Adipose tissue (tissue), 3 donors: ENCODE measurements around the gene HOXA7. TPM values are rescaled to one million over a fixed set of nuclear protein-coding genes. Genes with fewer than 3 reads are reported as not detected.

Source experiments
- H3K27ac ChIP-seq: one replicate; pipeline ENCODE4 v1.5.1; 2013; ENCODE audit warnings: low read depth, low read length
- WGBS, 3 donors: extraction: QIAGEN DNeasy Blood & Tissue Kit; methylation state at CpG; one replicate each; pipeline ENCODE4 v1.1.7; 2013; 5-methylcytosine and 5-hydroxymethylcytosine counted together
- polyA plus RNA-seq, 3 donors: library from polyadenylated mRNA; stranded (reverse); fragments of 200-250 nt; gene quantifications; one replicate each; pipeline ENCODE4 v1.2.3, GENCODE V29; 2013
- donor health status: healthy with polysubstance abuse.
- donor health status: Bipolar disorder and iron deficiency.
- donor health status: healthy.

The HOXA7 gene
- polyA plus RNA-seq, 3 donors: 1.3 to 10.8 (median 5.2) TPM

- no peak overlapping the region for H3K27ac ChIP-seq
These were observed 12.3 kb downstream of the HOXA7 start for GRCh38 chr7:27143950-27144780.

GRCh38 chr7:27143023-27143949 lies 13.2 kb downstream of the HOXA7 start, which contains the start of gene HOXA5:
HOXA5 (minus strand) TSS chr7:27143681; CDS start chr7:27143607, 74 bp downstream.
- peak within 1 kb of the TSS; percentile 38 for H3K27ac ChIP-seq
- 9 to 41% (median 26%) methylated on average over 86 of the region's 86 CpGs for WGBS, 3 donors

More at GRCh38 chr7:27143950-27144780, 12.3 kb downstream of the HOXA7 start:
- 21 to 55% (median 52%) methylated on average over 40 of the region's 40 CpGs for WGBS, 3 donors

GRCh38 chr7:27142580-27143022 lies 13.9 kb downstream of the HOXA7 start:
- WGBS, 3 donors: 16 to 43% (median 24%) methylated on average over 27 to 29 of the region's 29 CpGs
- H3K27ac ChIP-seq: peak overlapping the region; percentile 32

DNA sequence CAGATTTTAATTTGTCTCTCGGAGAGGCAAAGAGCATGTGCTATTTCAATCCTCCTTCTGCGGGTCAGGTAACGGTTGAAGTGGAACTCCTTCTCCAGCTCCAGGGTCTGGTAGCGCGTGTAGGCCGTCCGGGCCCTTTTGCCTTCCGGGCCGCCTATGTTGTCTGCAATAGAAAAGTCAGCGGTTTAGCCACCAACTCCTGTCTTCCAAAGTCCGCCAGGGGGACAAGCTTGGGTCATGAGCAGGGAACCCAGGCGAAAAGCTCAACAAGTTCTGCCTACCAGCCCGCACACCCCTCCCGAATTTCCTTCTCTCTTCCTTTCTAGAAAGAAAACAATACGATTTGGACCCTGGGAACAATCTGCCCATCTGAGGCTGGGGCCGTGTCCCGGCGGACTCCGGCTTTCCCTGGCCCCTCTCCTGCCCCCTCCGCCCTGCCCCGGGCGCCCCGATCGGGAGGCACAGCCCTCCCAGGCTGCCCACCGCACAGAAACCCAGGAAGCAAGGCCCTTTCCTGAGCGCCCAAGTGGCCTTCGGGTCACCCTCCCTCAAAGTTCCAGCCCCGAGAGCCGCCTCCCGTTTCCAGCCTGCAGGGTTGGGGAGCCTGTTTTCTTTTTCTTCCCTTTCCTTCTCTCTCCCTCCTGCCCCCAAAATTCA lies 14.4 kb downstream of the HOXA7 start:
- WGBS, 3 donors: 15 to 48% (median 38%) methylated on average over 30 of the region's 30 CpGs

GRCh38 chr7:27141137-27141922 lies 15.1 kb downstream of the HOXA7 start:
- no peak overlapping the region for H3K27ac ChIP-seq
- WGBS, 3 donors: 35 to 66% (median 65%) methylated on average over 18 of the region's 18 CpGs

More for the DNA sequence above, 14.4 kb downstream of the HOXA7 start:
- peak overlapping the region; percentile 32 for H3K27ac ChIP-seq

DNA sequence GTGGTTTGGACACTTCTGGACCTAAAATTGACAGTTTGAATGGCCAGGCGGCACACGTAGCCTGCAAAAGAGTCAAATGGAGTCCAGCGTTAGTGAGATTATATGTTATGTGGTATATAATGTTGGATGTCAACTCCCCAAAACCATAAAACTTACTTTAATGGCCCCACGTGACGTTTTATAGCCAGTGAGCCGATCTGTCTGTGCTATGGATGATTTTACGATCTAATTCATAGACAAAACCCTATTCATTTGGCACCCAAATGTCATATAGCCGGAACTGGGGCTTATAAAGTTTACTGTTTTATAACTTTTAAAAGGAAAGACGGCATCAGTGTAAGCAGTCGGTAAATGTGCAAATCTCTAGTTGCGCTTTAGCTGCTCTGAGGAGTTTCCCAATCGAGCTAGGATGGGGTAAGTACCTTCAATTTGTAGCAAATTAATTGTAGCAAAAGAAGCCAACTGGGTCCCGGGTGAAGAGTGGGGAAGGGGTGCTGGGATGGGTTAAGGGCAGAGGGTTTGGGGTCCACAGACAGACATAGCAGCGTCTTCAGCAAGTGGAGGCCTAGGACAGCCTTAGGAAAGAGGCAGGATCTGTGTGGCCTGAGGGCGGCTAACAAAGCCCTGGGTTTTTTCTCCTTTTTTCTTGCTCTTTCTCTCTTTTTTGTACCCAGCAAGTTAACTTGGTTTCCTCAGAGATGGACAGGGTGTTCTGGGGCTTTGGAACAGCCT lies 16.2 kb downstream of the HOXA7 start:
- 32 to 67% (median 66%) methylated on average over 15 of the region's 15 CpGs for WGBS, 3 donors

DNA sequence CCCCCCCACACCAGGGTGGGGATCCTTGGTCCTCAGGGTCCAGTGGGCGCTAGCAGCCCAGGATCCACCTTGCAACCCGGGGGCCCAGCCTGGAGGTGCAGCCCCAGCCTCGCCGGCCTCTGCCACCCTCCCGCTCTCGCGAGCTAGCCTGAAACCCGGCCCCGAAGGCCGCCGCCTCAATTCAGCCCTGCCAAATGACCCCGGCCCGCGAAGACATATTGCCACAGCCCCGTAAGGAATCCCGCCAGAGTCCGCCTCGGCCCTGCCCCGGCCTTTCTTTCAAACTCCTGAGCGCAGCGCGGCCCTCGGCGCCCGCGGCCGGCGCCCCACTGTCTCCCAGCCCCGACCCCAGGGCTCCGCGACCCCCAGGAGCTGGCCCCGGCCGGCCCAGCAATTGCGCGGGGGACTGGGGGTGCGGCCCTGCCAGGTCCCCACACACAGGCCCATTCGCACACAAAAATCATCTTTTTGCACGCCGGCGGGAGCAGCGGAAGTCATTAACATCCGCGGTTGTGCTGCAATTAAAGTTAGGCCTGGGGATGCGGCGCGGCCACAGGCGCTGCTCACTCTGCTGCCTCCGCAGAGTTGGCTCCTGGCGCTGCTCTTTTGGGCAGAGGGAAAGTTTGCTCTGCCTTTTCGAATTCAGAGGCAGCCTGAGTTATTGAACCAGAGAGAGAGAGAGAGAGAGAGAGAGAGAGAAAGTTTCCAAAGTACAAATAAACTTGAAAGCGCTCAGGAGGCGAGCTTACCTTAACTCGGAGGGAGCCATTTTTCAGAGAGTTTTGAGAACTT lies 16.9 kb downstream of the HOXA7 start:
- WGBS, 3 donors: 25 to 68% (median 66%) methylated on average over 51 to 53 of the region's 53 CpGs
- no peak overlapping the region for H3K27ac ChIP-seq

More for the DNA sequence above, 16.2 kb downstream of the HOXA7 start:
- H3K27ac ChIP-seq: no peak overlapping the region

DNA sequence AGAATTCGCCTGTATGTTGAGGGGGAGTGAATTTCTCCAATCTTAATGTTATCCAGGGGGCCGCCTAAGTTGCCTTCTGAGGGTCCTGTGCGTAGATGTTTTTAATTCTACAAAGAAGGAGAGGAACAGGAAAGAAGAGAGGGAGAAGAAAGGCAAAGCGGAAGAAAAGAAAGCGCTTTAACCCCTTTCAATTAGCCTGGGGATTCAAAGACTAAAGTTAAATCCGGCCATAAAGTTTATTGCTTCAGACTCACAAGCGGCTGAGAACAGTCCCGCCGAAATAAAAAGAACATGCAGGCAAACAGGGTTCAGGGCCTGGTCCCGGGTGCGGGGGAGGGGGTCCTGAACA lies 17.5 kb downstream of the HOXA7 start:
- no peak overlapping the region for H3K27ac ChIP-seq
- 37 to 66% (median 65%) methylated on average over 11 of the region's 11 CpGs for WGBS, 3 donors

- 39 to 65% (median 56%) methylated on average over 1 of the region's 1 CpG for WGBS, 3 donors
- H3K27ac ChIP-seq: no peak overlapping the region
These were observed 18.0 kb downstream of the HOXA7 start for GRCh38 chr7:27138472-27138871.

DNA sequence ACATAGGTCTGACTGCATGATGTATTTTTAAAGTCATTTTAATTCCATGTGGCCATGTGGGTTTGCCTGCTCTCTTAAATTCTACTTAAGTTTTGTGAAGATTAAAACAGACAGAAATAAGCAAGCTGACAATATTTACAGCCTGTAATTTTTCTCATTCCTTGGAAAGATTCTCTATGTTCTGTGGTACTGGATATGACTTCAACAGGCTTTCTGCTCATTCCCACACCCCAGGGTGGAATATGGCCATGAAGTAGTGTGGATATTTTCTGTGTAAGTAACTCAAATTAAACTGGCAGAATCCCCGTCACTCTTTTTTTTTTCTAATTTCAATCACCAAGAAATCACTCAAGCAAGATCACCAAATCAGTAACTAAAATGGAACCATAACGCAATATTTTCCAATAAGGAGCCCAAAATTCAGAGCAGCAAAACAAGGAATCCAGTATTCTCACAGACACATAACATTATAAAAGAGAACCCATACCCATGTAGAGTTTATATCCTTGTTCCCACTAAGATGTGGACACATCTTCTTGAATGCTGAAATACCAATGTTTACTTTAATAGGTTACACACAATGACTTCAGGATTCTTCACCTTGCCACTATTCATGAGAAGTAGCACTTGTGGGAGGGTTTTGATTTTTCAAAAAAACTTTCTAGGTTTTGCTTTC lies 18.7 kb downstream of the HOXA7 start:
- H3K27ac ChIP-seq: no peak overlapping the region
- WGBS, 3 donors: 43 to 76% (median 59%) methylated on average over 2 of the region's 2 CpGs

DNA sequence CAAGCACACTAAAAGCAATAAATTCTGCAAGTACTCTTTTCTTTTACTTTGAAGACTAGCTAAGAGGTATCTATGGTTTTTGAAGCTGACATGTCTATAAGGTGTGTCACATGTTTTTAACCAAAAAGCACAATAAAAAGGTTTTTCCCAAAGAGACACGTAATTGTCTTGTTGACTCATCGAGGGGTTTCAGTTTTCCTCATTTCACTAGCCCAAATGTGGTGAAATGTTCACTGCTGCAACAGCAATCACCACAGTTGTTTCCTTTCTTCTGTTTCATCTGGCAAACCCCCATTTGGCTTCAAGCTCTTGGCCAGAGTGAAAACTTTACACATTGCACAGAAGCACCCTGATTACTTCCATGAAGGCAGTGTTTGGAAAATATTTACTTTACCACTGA lies 22.1 kb downstream of the HOXA7 start:
- WGBS, 3 donors: 7 to 13% (median 10%) methylated on average over 2 of the region's 2 CpGs
- H3K27ac ChIP-seq: no peak overlapping the region

DNA sequence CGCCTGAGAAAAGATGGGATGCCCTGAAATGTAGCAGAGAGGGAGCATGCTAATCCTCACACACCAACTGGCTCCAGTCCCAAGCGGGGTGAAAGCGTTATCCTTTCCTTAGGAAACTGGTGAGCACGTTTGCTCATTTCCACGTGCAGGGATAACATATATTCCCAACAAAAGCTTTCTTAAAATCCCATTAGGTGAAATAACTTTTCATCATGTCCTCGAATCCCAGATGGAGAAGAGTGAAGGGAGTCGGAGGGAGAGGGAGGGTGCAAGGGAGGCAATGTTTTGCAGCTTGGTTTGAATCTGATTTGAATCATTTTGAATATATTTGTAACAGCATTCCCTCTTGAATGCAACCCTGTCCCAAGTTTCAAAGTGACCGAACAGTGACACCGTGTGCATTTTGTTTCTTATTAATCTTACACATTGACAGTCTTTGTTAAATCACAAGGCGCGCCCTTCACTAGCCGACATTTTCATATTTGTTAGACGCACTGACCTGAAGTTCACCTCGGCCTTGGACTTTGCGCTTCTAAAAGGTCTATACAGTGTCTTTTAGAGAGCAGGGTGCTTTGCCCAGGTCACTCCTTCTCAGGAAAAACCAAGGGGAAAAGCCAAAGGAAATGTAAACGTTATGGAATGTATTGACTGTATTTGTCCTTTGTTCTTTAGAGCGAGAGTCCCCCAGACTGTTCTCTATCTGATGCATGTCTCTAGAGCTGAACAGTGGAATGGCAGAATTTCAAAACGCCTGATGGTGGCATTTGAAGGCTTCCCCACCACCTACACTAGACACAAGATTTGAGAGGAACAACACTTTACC lies 22.9 kb downstream of the HOXA7 start:
- no peak overlapping the region for H3K27ac ChIP-seq
- 21 to 68% (median 64%) methylated on average over 18 of the region's 18 CpGs for WGBS, 3 donors

DNA sequence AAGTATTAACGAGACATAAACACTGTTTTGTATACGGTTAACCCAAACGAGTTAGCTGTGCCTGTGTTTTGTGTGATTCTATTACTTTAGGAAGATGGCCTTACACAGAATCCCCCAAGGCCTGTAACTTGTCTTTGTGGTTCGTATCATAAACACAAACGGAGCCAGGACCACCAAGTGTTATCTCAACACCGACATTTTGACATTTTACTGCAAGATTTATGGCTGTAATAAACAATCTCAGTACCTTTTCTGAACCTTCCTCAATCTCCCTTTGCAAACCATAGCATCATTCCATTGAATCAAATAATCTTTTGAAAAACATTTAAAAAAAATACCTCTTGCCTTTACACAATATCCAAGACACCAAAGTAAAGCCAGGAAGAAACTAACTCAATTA lies 23.5 kb downstream of the HOXA7 start:
- no peak overlapping the region for H3K27ac ChIP-seq
- WGBS, 3 donors: 37 to 68% (median 61%) methylated on average over 6 of the region's 6 CpGs

DNA sequence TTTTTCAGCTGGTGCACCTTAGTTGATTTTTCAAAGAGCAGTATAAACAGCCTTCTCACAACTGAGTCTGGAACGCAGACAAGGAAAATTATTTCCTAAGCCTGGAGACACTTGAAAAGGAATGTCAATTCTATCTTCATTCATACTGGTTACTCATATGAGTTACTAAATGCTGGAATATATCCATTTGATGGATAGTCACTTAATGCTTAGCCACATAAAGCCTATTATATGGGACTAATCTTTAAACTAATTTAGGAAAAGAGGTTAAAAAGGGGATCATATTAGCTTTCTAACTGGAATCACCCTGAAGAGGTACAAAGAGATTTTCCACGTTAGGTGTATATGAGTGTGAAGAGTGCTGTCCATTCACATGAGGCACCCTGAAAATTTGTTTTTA lies 24.3 kb downstream of the HOXA7 start:
- WGBS, 3 donors: 43 to 82% (median 75%) methylated on average over 2 of the region's 2 CpGs
- no peak overlapping the region for H3K27ac ChIP-seq

DNA sequence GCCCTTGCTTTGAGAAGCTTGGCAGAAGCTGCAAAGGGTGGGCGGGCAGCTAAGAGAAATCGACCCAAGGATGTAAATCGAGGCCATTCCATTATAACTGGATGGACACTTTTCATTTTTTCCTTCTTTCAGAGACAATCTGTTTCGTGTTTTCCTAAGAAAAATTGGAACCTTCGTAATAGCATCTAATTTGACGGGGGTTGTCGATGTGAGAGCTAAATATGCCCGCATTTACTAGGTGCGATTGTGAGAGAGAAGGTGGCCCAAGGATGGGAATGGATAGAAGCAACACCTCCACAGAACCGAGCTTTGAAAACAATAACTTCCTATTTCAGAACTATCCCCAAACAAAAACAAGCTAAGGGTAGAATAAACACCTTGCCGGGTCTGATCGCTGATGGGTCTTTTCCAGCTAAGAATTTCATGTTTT lies 25.1 kb downstream of the HOXA7 start:
- no peak overlapping the region for H3K27ac ChIP-seq
- WGBS, 3 donors: 18 to 58% (median 51%) methylated on average over 12 of the region's 12 CpGs
